Measurements from ENCODE around the gene STXBP5L.
"Not testable (repeated sequence)": the region's sequence is repeated elsewhere in the genome, so short reads cannot be mapped to it uniquely, and the experiment has no call there.

Gene STXBP5L

DNA sequence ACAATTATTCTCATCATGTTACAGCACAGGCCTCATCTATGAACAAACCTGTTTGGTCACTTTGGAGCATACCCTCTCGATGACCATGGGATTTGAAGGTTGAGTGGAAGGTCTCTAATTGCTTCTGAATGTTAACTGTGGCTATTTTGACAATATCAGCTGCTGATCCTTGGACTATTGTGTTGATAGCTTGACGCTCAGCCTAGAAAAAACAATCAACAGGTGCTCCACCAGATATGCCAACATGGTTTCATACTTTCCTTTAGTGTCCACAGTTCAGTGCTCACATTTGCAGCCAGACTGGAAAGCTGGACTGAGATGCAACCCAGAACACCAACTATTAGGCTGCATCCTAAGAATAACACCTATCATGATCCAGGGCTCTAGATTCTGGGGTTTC lies 528.1 kb downstream of the STXBP5L start:
- TF ChIP-seq, protein P1, sequence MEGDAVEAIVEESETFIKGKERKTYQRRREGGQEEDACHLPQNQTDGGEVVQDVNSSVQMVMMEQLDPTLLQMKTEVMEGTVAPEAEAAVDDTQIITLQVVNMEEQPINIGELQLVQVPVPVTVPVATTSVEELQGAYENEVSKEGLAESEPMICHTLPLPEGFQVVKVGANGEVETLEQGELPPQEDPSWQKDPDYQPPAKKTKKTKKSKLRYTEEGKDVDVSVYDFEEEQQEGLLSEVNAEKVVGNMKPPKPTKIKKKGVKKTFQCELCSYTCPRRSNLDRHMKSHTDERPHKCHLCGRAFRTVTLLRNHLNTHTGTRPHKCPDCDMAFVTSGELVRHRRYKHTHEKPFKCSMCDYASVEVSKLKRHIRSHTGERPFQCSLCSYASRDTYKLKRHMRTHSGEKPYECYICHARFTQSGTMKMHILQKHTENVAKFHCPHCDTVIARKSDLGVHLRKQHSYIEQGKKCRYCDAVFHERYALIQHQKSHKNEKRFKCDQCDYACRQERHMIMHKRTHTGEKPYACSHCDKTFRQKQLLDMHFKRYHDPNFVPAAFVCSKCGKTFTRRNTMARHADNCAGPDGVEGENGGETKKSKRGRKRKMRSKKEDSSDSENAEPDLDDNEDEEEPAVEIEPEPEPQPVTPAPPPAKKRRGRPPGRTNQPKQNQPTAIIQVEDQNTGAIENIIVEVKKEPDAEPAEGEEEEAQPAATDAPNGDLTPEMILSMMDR (IDR thresholded peaks at IDR 0.05; ENCODE audit: low read length): no peak
- no peak overlapping the region for H3K4me3 ChIP-seq (ENCODE audit: low read length)
- H3K4me2 ChIP-seq (ENCODE audit: low read depth, low read length): no peak overlapping the region
- H2AFZ ChIP-seq (ENCODE audit: low read length): no peak overlapping the region
- H3K9me3 ChIP-seq (replicated peaks; ENCODE audit: insufficient read depth, low read length): no peaks in the 10 kb centered on the region
- peaks cover 10% of the 10 kb centered on the region; the same call in 1 of the 2 replicates for H3K4me1 ChIP-seq (ENCODE audit: low read length)
- H3K36me3 ChIP-seq (replicated peaks; ENCODE audit: insufficient read depth, low read length): peaks cover 5% of the 10 kb centered on the region
- H3F3A ChIP-seq (ENCODE audit: insufficient read depth, low read length): peaks cover 14% of the 10 kb centered on the region
- peaks cover 5% of the 10 kb centered on the region for H4K20me1 ChIP-seq (ENCODE audit: insufficient read depth, low read length)
- no peaks in the 10 kb centered on the region for H3K79me2 ChIP-seq (ENCODE audit: low read length)
- H3K9me2 ChIP-seq (replicated peaks; ENCODE audit: insufficient read depth, low read length): no peaks in the 10 kb centered on the region
- H3K9ac ChIP-seq (ENCODE audit: low read length): no peak overlapping the region
- no peaks in the 10 kb centered on the region for H3K27me3 ChIP-seq (replicated peaks; ENCODE audit: insufficient read depth, low read length)
- DNase-seq: no peak
- no peak overlapping the region for H3K27ac ChIP-seq (ENCODE audit: low read length)

DNA sequence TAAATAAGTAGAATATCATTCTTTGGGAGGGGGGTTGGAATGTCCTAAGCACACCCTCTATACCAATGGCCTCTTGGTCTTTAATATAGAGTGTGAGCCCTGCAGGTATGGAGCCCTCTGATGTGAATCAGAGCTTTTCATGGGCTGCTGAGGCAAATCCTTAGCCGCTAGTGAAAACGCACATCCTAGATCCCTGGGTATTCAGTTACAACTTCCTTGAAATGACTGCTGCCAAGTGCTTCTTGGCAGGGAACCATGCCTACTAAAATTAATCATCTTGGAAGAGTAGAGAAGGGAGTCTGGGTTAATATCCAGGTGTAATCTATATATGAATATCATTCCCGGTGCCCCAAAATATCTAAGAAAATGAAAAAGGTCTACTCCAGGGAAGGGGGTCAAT lies 528.6 kb downstream of the STXBP5L start:
- peaks cover 5% of the 10 kb centered on the region for H4K20me1 ChIP-seq (ENCODE audit: insufficient read depth, low read length)
- no peaks in the 10 kb centered on the region for H3K27me3 ChIP-seq (replicated peaks; ENCODE audit: insufficient read depth, low read length)
- H3K36me3 ChIP-seq (replicated peaks; ENCODE audit: insufficient read depth, low read length): peaks cover 5% of the 10 kb centered on the region
- no peak overlapping the region for H3K9ac ChIP-seq (ENCODE audit: low read length)
- H3K9me2 ChIP-seq (replicated peaks; ENCODE audit: insufficient read depth, low read length): no peaks in the 10 kb centered on the region
- no peak overlapping the region for H2AFZ ChIP-seq (ENCODE audit: low read length)
- no peak for DNase-seq
- H3F3A ChIP-seq (ENCODE audit: insufficient read depth, low read length): peaks cover 12% of the 10 kb centered on the region
- H3K27ac ChIP-seq (ENCODE audit: low read length): no peak overlapping the region
- TF ChIP-seq EZH2phosphoT487 (IDR thresholded peaks at IDR 0.05; ENCODE audit: low read length) (no peak), EZH2 (optimal IDR thresholded peaks at IDR 0.05; ENCODE audit: low read depth, low read length) (no peak)
- H3K9me3 ChIP-seq (replicated peaks; ENCODE audit: insufficient read depth, low read length): no peaks in the 10 kb centered on the region
- no peak overlapping the region for H3K4me3 ChIP-seq (ENCODE audit: low read length)
- no peaks in the 10 kb centered on the region for H3K79me2 ChIP-seq (ENCODE audit: low read length)
- peaks cover 9% of the 10 kb centered on the region; the same call in 1 of the 2 replicates for H3K4me1 ChIP-seq (ENCODE audit: low read length)
- H3K4me2 ChIP-seq (ENCODE audit: low read depth, low read length): no peak overlapping the region

DNA sequence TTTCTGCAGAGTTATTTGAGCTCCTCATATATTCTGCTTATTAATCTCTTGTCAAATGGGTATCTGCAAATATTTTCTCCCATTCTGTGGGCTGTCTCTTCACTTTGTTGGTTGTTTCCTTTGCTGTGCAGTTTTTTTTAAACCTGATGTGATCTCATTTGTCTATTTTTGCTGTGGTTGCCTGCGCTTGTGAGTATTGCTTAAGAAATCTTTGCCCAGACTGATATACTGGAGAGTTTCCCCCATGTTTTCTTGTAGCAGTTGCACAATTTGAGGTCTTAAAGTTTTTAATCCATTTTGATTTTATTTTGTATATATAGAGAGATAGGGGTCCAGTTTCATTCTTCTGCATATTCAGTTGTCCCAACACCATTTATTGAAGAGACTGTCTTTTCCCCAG lies 535.5 kb downstream of the STXBP5L start:
- H3K27ac ChIP-seq (ENCODE audit: low read length): no peak overlapping the region
- peaks cover 5% of the 10 kb centered on the region; the same call in 1 of the 2 replicates for H3K36me3 ChIP-seq (replicated peaks; ENCODE audit: insufficient read depth, low read length)
- H3K4me3 ChIP-seq (ENCODE audit: low read length): no peak overlapping the region
- TF ChIP-seq EZH2 (optimal IDR thresholded peaks at IDR 0.05; ENCODE audit: low read depth, low read length) (no peak), EZH2phosphoT487 (IDR thresholded peaks at IDR 0.05; ENCODE audit: low read length) (no peak)
- TF ChIP-seq, protein P1 (IDR thresholded peaks at IDR 0.05; ENCODE audit: low read length): no peak
- no peak overlapping the region for H2AFZ ChIP-seq (ENCODE audit: low read length)
- H4K20me1 ChIP-seq (ENCODE audit: insufficient read depth, low read length): no peaks in the 10 kb centered on the region
- H3K27me3 ChIP-seq (replicated peaks; ENCODE audit: insufficient read depth, low read length): no peaks in the 10 kb centered on the region
- H3K9ac ChIP-seq (ENCODE audit: low read length): no peak overlapping the region
- no peaks in the 10 kb centered on the region for H3K4me1 ChIP-seq (ENCODE audit: low read length)
- DNase-seq: no peak
- H3K9me2 ChIP-seq (replicated peaks; ENCODE audit: insufficient read depth, low read length): no peaks in the 10 kb centered on the region
- H3F3A ChIP-seq (ENCODE audit: insufficient read depth, low read length): no peaks in the 10 kb centered on the region
- H3K4me2 ChIP-seq (ENCODE audit: low read depth, low read length): no peak overlapping the region
- H3K9me3 ChIP-seq (replicated peaks; ENCODE audit: insufficient read depth, low read length): no peaks in the 10 kb centered on the region
- no peaks in the 10 kb centered on the region for H3K79me2 ChIP-seq (ENCODE audit: low read length)

DNA sequence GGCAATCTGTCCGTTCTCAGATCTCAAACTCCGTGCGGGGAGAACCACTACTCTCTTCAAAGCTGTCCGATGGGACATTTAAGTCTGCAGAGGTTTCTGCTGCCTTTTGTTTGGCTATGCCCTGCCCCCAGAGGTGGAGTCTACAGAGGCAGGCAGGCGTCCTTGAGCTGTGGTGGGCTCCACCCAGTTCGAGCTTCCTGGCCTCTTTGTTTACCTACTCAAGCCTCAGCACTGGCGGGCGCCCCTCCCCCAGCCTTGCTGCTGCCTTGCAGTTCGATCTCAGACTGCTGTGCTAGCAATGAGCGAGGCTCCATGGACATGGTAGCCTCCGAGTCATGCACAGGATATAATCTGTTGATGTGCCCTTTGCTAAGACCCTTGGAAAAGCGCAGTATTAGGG lies 543.7 kb downstream of the STXBP5L start:
- H3K4me3 ChIP-seq (ENCODE audit: low read length); H3K9ac ChIP-seq (ENCODE audit: low read length); H3K9me3 ChIP-seq (replicated peaks; ENCODE audit: insufficient read depth, low read length); H4K20me1 ChIP-seq (ENCODE audit: insufficient read depth, low read length); H3K79me2 ChIP-seq (ENCODE audit: low read length); DNase-seq; H3K36me3 ChIP-seq (replicated peaks; ENCODE audit: insufficient read depth, low read length); H3K9me2 ChIP-seq (replicated peaks; ENCODE audit: insufficient read depth, low read length); H3K27ac ChIP-seq (ENCODE audit: low read length); H3K27me3 ChIP-seq (replicated peaks; ENCODE audit: insufficient read depth, low read length); H3F3A ChIP-seq (ENCODE audit: insufficient read depth, low read length); H3K4me1 ChIP-seq (ENCODE audit: low read length); H2AFZ ChIP-seq (ENCODE audit: low read length); H3K4me2 ChIP-seq (ENCODE audit: low read depth, low read length): not testable (repeated sequence)

Data from MM.1S (cell line).